GM12873 (cell line): ENCODE results near the gene NDUFA12.

Source experiments
- TF ChIP-seq, protein P1 (sequence below): IDR thresholded peaks from 2 replicates; pipeline ENCODE4 v1.5.1; 2012; ENCODE audit warnings: low read depth, mild to moderate bottlenecking, moderate library complexity, low read length, control low read depth; ENCODE audit not compliant: insufficient read depth; ENCODE audit errors: missing control alignments

Gene NDUFA12

DNA sequence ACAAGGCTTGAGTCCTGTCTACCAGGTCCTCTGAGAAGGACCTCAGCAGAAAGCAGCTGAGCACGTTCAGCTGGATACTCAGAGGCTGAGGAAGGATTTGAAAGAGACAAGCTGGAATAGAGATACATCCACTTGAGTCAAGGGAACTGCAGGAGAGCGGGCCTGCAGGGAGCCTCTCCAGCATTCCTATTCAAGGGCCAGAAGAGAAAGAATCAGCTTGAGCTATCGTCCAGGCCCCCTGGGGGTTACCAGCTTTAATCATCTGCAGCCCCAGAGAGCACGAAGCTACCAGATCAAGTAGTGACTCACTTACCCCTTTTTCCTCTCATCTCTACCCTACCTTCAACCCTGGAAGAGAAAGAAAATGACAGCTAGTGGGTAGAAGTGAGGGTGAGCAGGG is 80.9 kb downstream of the NDUFA12 start:
- TF ChIP-seq, protein P1, sequence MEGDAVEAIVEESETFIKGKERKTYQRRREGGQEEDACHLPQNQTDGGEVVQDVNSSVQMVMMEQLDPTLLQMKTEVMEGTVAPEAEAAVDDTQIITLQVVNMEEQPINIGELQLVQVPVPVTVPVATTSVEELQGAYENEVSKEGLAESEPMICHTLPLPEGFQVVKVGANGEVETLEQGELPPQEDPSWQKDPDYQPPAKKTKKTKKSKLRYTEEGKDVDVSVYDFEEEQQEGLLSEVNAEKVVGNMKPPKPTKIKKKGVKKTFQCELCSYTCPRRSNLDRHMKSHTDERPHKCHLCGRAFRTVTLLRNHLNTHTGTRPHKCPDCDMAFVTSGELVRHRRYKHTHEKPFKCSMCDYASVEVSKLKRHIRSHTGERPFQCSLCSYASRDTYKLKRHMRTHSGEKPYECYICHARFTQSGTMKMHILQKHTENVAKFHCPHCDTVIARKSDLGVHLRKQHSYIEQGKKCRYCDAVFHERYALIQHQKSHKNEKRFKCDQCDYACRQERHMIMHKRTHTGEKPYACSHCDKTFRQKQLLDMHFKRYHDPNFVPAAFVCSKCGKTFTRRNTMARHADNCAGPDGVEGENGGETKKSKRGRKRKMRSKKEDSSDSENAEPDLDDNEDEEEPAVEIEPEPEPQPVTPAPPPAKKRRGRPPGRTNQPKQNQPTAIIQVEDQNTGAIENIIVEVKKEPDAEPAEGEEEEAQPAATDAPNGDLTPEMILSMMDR = no peak
